HG03159 (cell line): Measurements from ENCODE around the gene MAPK12.

ENCODE experiments used
- ATAC-seq: cut with Tn5 transposase; IDR thresholded peaks from one replicate; pipeline ENCODE4 v1.9.1; 2021; ENCODE audit warnings: mild to moderate bottlenecking, moderate library complexity; ENCODE audit not compliant: unreplicated experiment

MAPK12 gene

GRCh38 chr22:50299785-50300619 lies 38.5 kb upstream of the MAPK12 start:
- no peak for ATAC-seq

- ATAC-seq: no peak
These were observed 37.7 kb upstream of the MAPK12 start for GRCh38 chr22:50298937-50299784.

GRCh38 chr22:50298266-50298637 lies 36.8 kb upstream of the MAPK12 start:
- ATAC-seq: no peak

GRCh38 chr22:50297510-50298265 lies 36.2 kb upstream of the MAPK12 start:
- no peak for ATAC-seq

- ATAC-seq: no peak
These were observed 35.4 kb upstream of the MAPK12 start for GRCh38 chr22:50296658-50297490.

GRCh38 chr22:50294319-50294656 lies 32.8 kb upstream of the MAPK12 start:
- no peak for ATAC-seq

- ATAC-seq: no peak
These were observed 32.2 kb upstream of the MAPK12 start for GRCh38 chr22:50293441-50294318.

GRCh38 chr22:50292643-50293440 lies 31.4 kb upstream of the MAPK12 start:
- ATAC-seq: no peak

GRCh38 chr22:50289942-50290630 lies 28.6 kb upstream of the MAPK12 start:
- no peak for ATAC-seq

- ATAC-seq: no peak
These were observed 27.9 kb upstream of the MAPK12 start for GRCh38 chr22:50289151-50289941.

- ATAC-seq: no peak
These were observed 26.2 kb upstream of the MAPK12 start for GRCh38 chr22:50287731-50288130.

- ATAC-seq: no peak
These were observed 25.3 kb upstream of the MAPK12 start for GRCh38 chr22:50286701-50287318.

GRCh38 chr22:50286275-50286674 lies 24.8 kb upstream of the MAPK12 start:
- no peak for ATAC-seq

- no peak for ATAC-seq
These were observed 24.2 kb upstream of the MAPK12 start for GRCh38 chr22:50285568-50286229.

GRCh38 chr22:50284479-50284878 lies 23.0 kb upstream of the MAPK12 start:
- ATAC-seq: no peak

- no peak for ATAC-seq
These were observed 22.3 kb upstream of the MAPK12 start for GRCh38 chr22:50283821-50284220.
